ENCODE data around the gene OR10G8.

The OR10G8 gene

DNA sequence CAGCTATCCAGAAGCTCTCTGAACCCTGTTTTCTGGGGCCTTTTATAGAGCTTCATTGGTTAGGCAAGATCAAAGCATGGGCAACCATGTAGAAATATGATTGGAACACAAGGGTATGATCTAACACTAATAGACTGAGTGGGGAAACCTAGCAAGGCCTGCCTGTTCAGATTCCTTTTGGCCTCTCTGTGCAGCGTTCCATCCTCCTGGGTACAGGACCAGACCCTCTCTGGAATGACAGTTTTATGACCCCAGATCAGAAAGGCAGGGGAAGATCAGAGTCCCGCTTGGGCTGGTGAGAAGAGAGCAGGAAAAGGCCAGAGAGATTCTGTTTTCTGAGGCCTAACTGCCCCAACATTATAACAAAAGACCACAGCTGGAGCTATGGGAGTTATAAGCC is 52.0 kb downstream of the OR10G8 start:
- no peak for DNase-seq

DNA sequence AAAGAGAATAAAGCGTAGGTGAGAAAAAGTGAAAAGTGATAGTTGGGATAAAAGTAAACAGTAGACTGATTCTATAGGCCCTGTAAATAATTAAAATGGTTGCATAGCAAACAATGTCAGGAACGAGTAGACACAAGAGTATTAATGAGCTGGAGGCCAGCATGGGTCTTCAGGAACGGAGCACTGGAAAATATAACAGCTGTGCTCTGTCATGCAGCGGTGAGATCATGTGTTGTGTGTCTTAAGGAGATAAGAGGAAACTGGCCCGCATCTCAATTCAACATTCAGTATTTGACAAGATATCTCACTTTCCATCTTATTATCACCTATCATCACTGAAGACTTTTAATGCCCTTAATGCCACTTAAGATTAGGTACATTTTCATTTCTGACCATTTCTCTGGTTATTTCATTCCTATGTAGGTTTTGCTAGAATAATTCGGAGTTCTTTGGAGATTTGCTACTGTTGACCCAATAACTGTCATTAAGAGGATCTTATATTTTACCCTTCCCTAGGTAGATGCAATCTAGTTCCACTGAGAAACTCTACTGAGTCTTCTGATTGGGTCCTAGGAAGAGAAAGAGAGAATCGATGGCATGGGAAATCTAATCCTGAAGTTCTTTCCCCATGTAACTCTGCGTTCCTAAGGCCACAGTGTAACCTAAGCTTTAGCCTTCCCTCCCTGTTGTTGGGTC is 53.2 kb downstream of the OR10G8 start:
- DNase-seq = no peak

Measured in C1 segment of cervical spinal cord (tissue), 14 donors.